PC-9 (cell line): ENCODE measurements around the gene RBM8A. TPM values are rescaled to one million over a fixed set of nuclear protein-coding genes. Genes with fewer than 3 reads are reported as not detected.

ENCODE experiments used
- BruUV-seq: library from RNA; stranded (reverse); fragments of 400-500 nt; replicated peaks from 2 replicates; lab custom pipeline; 2021; lab: Mats Ljungman, UMichigan
- CTCF ChIA-PET: fragments of 300-600 bp; sonication (Branson Sonifier 250); formaldehyde crosslinking; loops from one replicate; lab custom pipeline; 2022; ENCODE audit warnings: antibody characterized with exemption; lab: Charles Lee
- POLR2A ChIA-PET: fragments of 300-600 bp; sonication (Branson Sonifier 250); formaldehyde crosslinking; loops from one replicate; lab custom pipeline; 2022; ENCODE audit warnings: antibody characterized with exemption; ENCODE audit not compliant: unreplicated experiment; lab: Charles Lee
- DNase-seq, 2 experiments: peaks; one replicate each; pipeline versions ENCODE4 v3.0.0 to v3.0.0-alpha.2; 2015 to 2022; ENCODE audit warnings: mixed read lengths in 1 of 2
- H2AFZ ChIP-seq: fragments of 200-600 bp; sonication (generic); 2 replicates; pipeline ENCODE4 v1.8.1; 2017; ENCODE audit warnings: antibody characterized with exemption
- H3F3A ChIP-seq: fragments of 200-600 bp; sonication (generic); 2 replicates; pipeline ENCODE4 v1.8.1; 2017; ENCODE audit warnings: antibody characterized with exemption, mild to moderate bottlenecking, low read depth; ENCODE audit not compliant: insufficient read depth
- H3K27ac ChIP-seq: fragments of 200-600 bp; sonication (generic); 2 replicates; pipeline ENCODE4 v1.6.1; 2016; ENCODE audit warnings: mixed run types
- H3K27me3 ChIP-seq: fragments of 200-600 bp; sonication (generic); 2 replicates; pipeline ENCODE4 v1.6.1; 2016; ENCODE audit warnings: low read depth, mixed run types; ENCODE audit not compliant: insufficient read depth
- H3K36me3 ChIP-seq: fragments of 200-600 bp; sonication (generic); 2 replicates; pipeline ENCODE4 v1.6.1; 2016; ENCODE audit warnings: low read depth, mixed run types
- H3K4me1 ChIP-seq: fragments of 200-600 bp; sonication (generic); replicated peaks from 2 replicates; pipeline ENCODE4 v1.6.1; 2016; ENCODE audit warnings: mixed run types; ENCODE audit not compliant: insufficient read depth
- H3K4me2 ChIP-seq: fragments of 200-600 bp; sonication (generic); 2 replicates; pipeline ENCODE4 v1.6.1; 2017; ENCODE audit warnings: mixed run types
- H3K4me3 ChIP-seq: fragments of 200-600 bp; sonication (generic); 2 replicates; pipeline ENCODE4 v1.6.1; 2016; ENCODE audit warnings: mixed run types
- H3K79me2 ChIP-seq: fragments of 200-600 bp; sonication (generic); 2 replicates; pipeline ENCODE4 v1.6.1; 2017; ENCODE audit warnings: low read depth, mixed run types
- H3K9me2 ChIP-seq: fragments of 200-600 bp; sonication (generic); 2 replicates; pipeline ENCODE4 v1.8.1; 2017; ENCODE audit warnings: mild to moderate bottlenecking; ENCODE audit not compliant: insufficient read depth
- H3K9me3 ChIP-seq: fragments of 200-600 bp; sonication (generic); 2 replicates; pipeline ENCODE4 v1.8.1; 2016; ENCODE audit warnings: low read depth; ENCODE audit not compliant: insufficient read depth
- H4K20me1 ChIP-seq: fragments of 200-600 bp; sonication (generic); 2 replicates; pipeline ENCODE4 v1.8.1; 2017; ENCODE audit not compliant: insufficient read depth
- CTCF ChIP-seq: fragments of 200-600 bp; sonication (generic); conservative IDR thresholded peaks from 2 replicates; pipeline ENCODE4 v1.6.1; 2017; ENCODE audit warnings: mixed run types, antibody characterized with exemption, mild to moderate bottlenecking, moderate library complexity
- EZH2 ChIP-seq: fragments of 200-600 bp; sonication (generic); IDR thresholded peaks from 2 replicates; pipeline ENCODE4 v1.8.0; 2017; ENCODE audit warnings: antibody characterized with exemption, low read depth
- intact Hi-C: fragments of 100-400 bp; cut with micrococcal nuclease; formaldehyde crosslinking; loops from one replicate; pipeline ENCODE4 v1.10.0; 2022; ENCODE audit not compliant: unreplicated experiment
- total RNA-seq: library from RNA; stranded (reverse); gene quantifications from 2 replicates; pipeline ENCODE4 v1.2.3, GENCODE V29; 2021

RBM8A gene
- total RNA-seq, 1 experiment from 2014 or later = 129 TPM

GRCh38 chr1:145957443-145958319 is 30.4 kb upstream of the RBM8A start, which contains the start of gene LIX1L:
Gene LIX1L (minus strand): TSS chr1:145958017. CDS start chr1:145957927, 90 bp downstream.
- Histone ChIP-seq H3K4me1 (peaks cover 12% of the 10 kb centered on the region), H2AFZ (peak within 1 kb of the TSS; percentile 5; the same call in 1 of the 2 replicates), H3K27me3 (peaks cover 53% of the 10 kb centered on the region), H3K79me2 (no peaks in the 10 kb centered on the region), H4K20me1 (no peaks in the 10 kb centered on the region), H3K4me3 (peak within 1 kb of the TSS; percentile 37; the same call in 1 of the 2 replicates), H3K36me3 (no peaks in the 10 kb centered on the region), H3F3A (peaks cover 8% of the 10 kb centered on the region), H3K9me2 (no peaks in the 10 kb centered on the region), H3K27ac (no peak within 1 kb of the TSS), H3K4me2 (peak within 1 kb of the TSS; percentile 82), H3K9me3 (no peaks in the 10 kb centered on the region)
- BruUV-seq = no TSS peak
- intact Hi-C loops = no loop called here
- POLR2A ChIA-PET = interaction anchor here (0.6 to 0.7 kb wide), 5 partner anchors 11 to 52 kb away, joined by 3 to 7 read pairs (median 4); partner anchors contain the start of gene PEX11B
- TF ChIP-seq CTCF (no peak), EZH2 (no peak)
- DNase-seq = peak; percentile 85 to 91
- CTCF ChIA-PET = interaction anchor here (0.9 to 1.1 kb wide), 2 partner anchors 30 to 66 kb away, joined by 3 to 4 read pairs; partner anchors contain the start of gene RBM8A

- Histone ChIP-seq H3K36me3 (no peaks in the 10 kb centered on the region), H3F3A (0 out of 2 replicates have a peak, but pooled peaks cover 7% of the 10 kb centered on the region), H3K4me3 (no peak overlapping the region), H3K9me2 (no peaks in the 10 kb centered on the region), H3K27me3 (peaks cover 53% of the 10 kb centered on the region), H3K27ac (no peak overlapping the region), H3K4me1 (peaks cover 6% of the 10 kb centered on the region), H3K79me2 (no peaks in the 10 kb centered on the region), H3K4me2 (peak overlapping the region; percentile 82; the same call in 1 of the 2 replicates), H2AFZ (no peak overlapping the region), H4K20me1 (no peaks in the 10 kb centered on the region), H3K9me3 (no peaks in the 10 kb centered on the region)
- no peak for DNase-seq
- intact Hi-C loops = no loop called here
- BruUV-seq = no TSS peak
- TF ChIP-seq CTCF = no peak
- no peak for TF ChIP-seq EZH2
- POLR2A ChIA-PET = no interaction called here
- CTCF ChIA-PET = no interaction called here
Measured at GRCh38 chr1:145956781-145957442, 29.6 kb upstream of the RBM8A start.

- intact Hi-C loops = no loop called here
- no peak overlapping the region for H3K4me3 ChIP-seq
- no peaks in the 10 kb centered on the region for H4K20me1 ChIP-seq
- no peak for DNase-seq
- no peak overlapping the region for H2AFZ ChIP-seq
- H3K36me3 ChIP-seq = no peaks in the 10 kb centered on the region
- no peak for TF ChIP-seq EZH2
- no peak for TF ChIP-seq CTCF
- no peaks in the 10 kb centered on the region for H3K9me2 ChIP-seq
- BruUV-seq = no TSS peak
- H3K27ac ChIP-seq = no peak overlapping the region
- no peaks in the 10 kb centered on the region for H3K9me3 ChIP-seq
- peaks cover 56% of the 10 kb centered on the region for H3K27me3 ChIP-seq
- H3K4me1 ChIP-seq = peaks cover 4% of the 10 kb centered on the region
- no peak overlapping the region for H3K4me2 ChIP-seq
- 0 out of 2 replicates have a peak, but pooled peaks cover 7% of the 10 kb centered on the region for H3F3A ChIP-seq
- POLR2A ChIA-PET = no interaction called here
- H3K79me2 ChIP-seq = no peaks in the 10 kb centered on the region
- CTCF ChIA-PET = no interaction called here
Measured at GRCh38 chr1:145956361-145956760, 29.1 kb upstream of the RBM8A start.
